Measurements from ENCODE around the gene PDGFC. TPM values are rescaled to one million over a fixed set of nuclear protein-coding genes. Genes with fewer than 3 reads are reported as not detected.
"Not testable (repeated sequence)": the region's sequence is repeated elsewhere in the genome, so short reads cannot be mapped to it uniquely, and the experiment has no call there.

The PDGFC gene
- total RNA-seq, 1 donor from 2014 or later: 56.7 TPM

GRCh38 chr4:156870131-156870530 is 101.5 kb downstream of the PDGFC start:
- TF ChIP-seq CTCF (conservative IDR thresholded peaks at IDR 0.05; ENCODE audit: low read depth, low read length): no peak
- no peak for DNase-seq (ENCODE audit: low read depth)
- H3K4me3 ChIP-seq (ENCODE audit: low read depth, low read length): no peak overlapping the region

GRCh38 chr4:156866088-156866487 is 105.5 kb downstream of the PDGFC start:
- DNase-seq (ENCODE audit: low read depth); H3K4me3 ChIP-seq (ENCODE audit: low read depth, low read length): not testable (repeated sequence)

GRCh38 chr4:156865451-156865850 is 106.1 kb downstream of the PDGFC start:
- no peak overlapping the region for H3K4me3 ChIP-seq (ENCODE audit: low read depth, low read length)
- DNase-seq (ENCODE audit: low read depth): no peak
- TF ChIP-seq CTCF (conservative IDR thresholded peaks at IDR 0.05; ENCODE audit: low read depth, low read length): no peak

- TF ChIP-seq CTCF (conservative IDR thresholded peaks at IDR 0.05; ENCODE audit: low read depth, low read length): no peak
- H3K4me3 ChIP-seq (ENCODE audit: low read depth, low read length): no peak overlapping the region
- DNase-seq (ENCODE audit: low read depth): no peak
Observed at GRCh38 chr4:156858071-156858470, 113.5 kb downstream of the PDGFC start.

GRCh38 chr4:156838761-156839160 is 132.8 kb downstream of the PDGFC start:
- no peak overlapping the region for H3K4me3 ChIP-seq (ENCODE audit: low read depth, low read length)
- TF ChIP-seq CTCF (conservative IDR thresholded peaks at IDR 0.05; ENCODE audit: low read depth, low read length): no peak
- no peak for DNase-seq (ENCODE audit: low read depth)

- no peak overlapping the region for H3K4me3 ChIP-seq (ENCODE audit: low read depth, low read length)
- no peak for TF ChIP-seq CTCF (conservative IDR thresholded peaks at IDR 0.05; ENCODE audit: low read depth, low read length)
- no peak for DNase-seq (ENCODE audit: low read depth)
Observed at GRCh38 chr4:156837625-156838345, 133.8 kb downstream of the PDGFC start.

GRCh38 chr4:156832886-156833285 is 138.7 kb downstream of the PDGFC start:
- DNase-seq (ENCODE audit: low read depth): no peak
- TF ChIP-seq CTCF (conservative IDR thresholded peaks at IDR 0.05; ENCODE audit: low read depth, low read length): no peak
- H3K4me3 ChIP-seq (ENCODE audit: low read depth, low read length): no peak overlapping the region
